CD14-positive monocyte (primary cell): ENCODE measurements around the gene TMEM135. TPM values are rescaled to one million over a fixed set of nuclear protein-coding genes. Genes with fewer than 3 reads are reported as not detected.
"Not testable (repeated sequence)": the region's sequence is repeated elsewhere in the genome, so short reads cannot be mapped to it uniquely, and the experiment has no call there.

ENCODE experiments used
- DNase-seq, 3 donors: peaks; one replicate each; pipeline ENCODE4 v3.0.0-alpha.2; 2011 to 2022
- H2AFZ ChIP-seq: 2 replicates; pipeline ENCODE4 v1.6.0; 2012; ENCODE audit warnings: mild to moderate bottlenecking, low read depth, low read length, inconsistent platforms; ENCODE audit not compliant: insufficient read depth, poor library complexity, severe bottlenecking
- H3K27ac ChIP-seq, 2 donors: 1 replicate in 1 of 2; 2 replicates in 1 of 2; pipeline ENCODE4 v1.5.1; 2012 to 2013; ENCODE audit warnings: low read length in 2 of 2, control low read depth in 1 of 2, inconsistent platforms in 1 of 2, low read depth in 1 of 2, mild to moderate bottlenecking in 1 of 2
- H3K27me3 ChIP-seq, 2 donors: one replicate each; pipeline versions ENCODE4 v1.6.0 to v1.6.1; 2011 to 2013; ENCODE audit warnings: low read length in 2 of 2; ENCODE audit not compliant: control insufficient read depth in 2 of 2, insufficient read depth in 2 of 2
- H3K36me3 ChIP-seq, 2 donors: replicated peaks in 1 of 2; 1 replicate in 1 of 2; 2 replicates in 1 of 2; pipeline versions ENCODE4 v1.5.1 to v1.6.1; 2012 to 2013; ENCODE audit warnings: low read length in 2 of 2, control low read depth in 1 of 2, inconsistent platforms in 1 of 2, mild to moderate bottlenecking in 1 of 2; ENCODE audit not compliant: insufficient read depth in 2 of 2, control insufficient read depth in 1 of 2
- H3K4me1 ChIP-seq, 2 donors: 1 replicate in 1 of 2; 2 replicates in 1 of 2; pipeline versions ENCODE4 v1.5.1 to v1.6.1; 2012 to 2013; ENCODE audit warnings: low read length in 2 of 2, control low read depth in 1 of 2, inconsistent platforms in 1 of 2, mild to moderate bottlenecking in 1 of 2, moderate library complexity in 1 of 2; ENCODE audit not compliant: insufficient read depth in 2 of 2, control insufficient read depth in 1 of 2
- H3K4me2 ChIP-seq: replicated peaks from 2 replicates; pipeline ENCODE3; 2012; ENCODE audit warnings: low read length, moderate library complexity, mild to moderate bottlenecking; ENCODE audit not compliant: poor library complexity, severe bottlenecking; ENCODE audit errors: extremely low read depth
- H3K4me3 ChIP-seq, 3 experiments: fragments of 200-600 bp in 1 of 3; sonication (generic) in 1 of 3; replicated peaks in 1 of 3; 1 replicate in 2 of 3; 2 replicates in 1 of 3; pipeline ENCODE4 v1.5.1; 2011 to 2013; ENCODE audit warnings: low read length in 3 of 3, mild to moderate bottlenecking in 3 of 3, control low read depth in 2 of 3, low read depth in 2 of 3, inconsistent platforms in 1 of 3, moderate library complexity in 1 of 3
- H3K79me2 ChIP-seq: 2 replicates; pipeline ENCODE4 v1.6.0; 2012; ENCODE audit warnings: mild to moderate bottlenecking, control low read depth, inconsistent platforms, low read length, moderate library complexity; ENCODE audit not compliant: insufficient read depth
- H3K9ac ChIP-seq: 2 replicates; pipeline ENCODE4 v1.6.0; 2017; ENCODE audit warnings: low read length, mild to moderate bottlenecking; ENCODE audit not compliant: insufficient read depth, poor library complexity, severe bottlenecking
- H3K9me3 ChIP-seq, 2 donors: replicated peaks in 1 of 2; 1 replicate in 1 of 2; 2 replicates in 1 of 2; pipeline versions ENCODE4 v1.5.1 to v1.6.1; 2012 to 2013; ENCODE audit warnings: low read length in 2 of 2, control low read depth in 1 of 2; ENCODE audit not compliant: control insufficient read depth in 1 of 2, insufficient read depth in 1 of 2
- H4K20me1 ChIP-seq: 2 replicates; pipeline ENCODE4 v1.6.0; 2012; ENCODE audit warnings: mild to moderate bottlenecking, low read length, control low read depth, moderate library complexity; ENCODE audit not compliant: insufficient read depth
- H3K27ac Mint-ChIP-seq, 7 donors: one replicate each; pipeline ENCODE4 v1.8.0; 2020; ENCODE audit warnings: mild to moderate bottlenecking in 7 of 7, mixed read lengths in 7 of 7, moderate library complexity in 6 of 7, inconsistent platforms in 2 of 7
- H3K27me3 Mint-ChIP-seq, 3 donors: one replicate each; pipeline ENCODE4 v1.8.0; 2021 to 2022; ENCODE audit warnings: low read depth in 3 of 3, mild to moderate bottlenecking in 3 of 3, mixed read lengths in 3 of 3, moderate library complexity in 3 of 3, inconsistent platforms in 1 of 3
- H3K36me3 Mint-ChIP-seq, 2 donors: one replicate each; pipeline ENCODE4 v1.8.0; 2020; ENCODE audit warnings: mixed read lengths in 2 of 2, inconsistent platforms in 1 of 2, mild to moderate bottlenecking in 1 of 2
- H3K4me1 Mint-ChIP-seq: one replicate; pipeline ENCODE4 v1.8.0; 2020; ENCODE audit warnings: mild to moderate bottlenecking, mixed read lengths
- H3K4me3 Mint-ChIP-seq, 2 donors: one replicate each; pipeline ENCODE4 v1.8.0; 2020; ENCODE audit warnings: mild to moderate bottlenecking in 2 of 2, mixed read lengths in 2 of 2, moderate library complexity in 1 of 2
- H3K9me3 Mint-ChIP-seq, 7 donors: one replicate each; pipeline ENCODE4 v1.8.0; 2020 to 2022; ENCODE audit warnings: mixed read lengths in 7 of 7, mild to moderate bottlenecking in 6 of 7, moderate library complexity in 6 of 7, inconsistent platforms in 2 of 7
- WGBS: methylation state at CpG from one replicate; pipeline ENCODE4 v1.1.5; 2013; ENCODE audit warnings: missing lambda C conversion rate; ENCODE audit not compliant: insufficient coverage; 5-methylcytosine and 5-hydroxymethylcytosine counted together
- intact Hi-C, 2 donors: fragments of 100-400 bp; cut with micrococcal nuclease; formaldehyde crosslinking; loops; one replicate each; pipeline versions ENCODE4 v1.15.0 to v1.15.1; 2023
- polyA plus RNA-seq, 3 donors: library from polyadenylated mRNA; depleted of rRNA in 1 of 3; unstranded in 2 of 3; stranded (reverse) in 1 of 3; fragments of 300-500 nt in 2 of 3; fragments of >200 nt in 1 of 3; fragmentation: Illumina TruSeq in 2 of 3; gene quantifications; 1 replicate in 2 of 3; 2 replicates in 1 of 3; pipeline ENCODE4 v1.2.3, GENCODE V29; 2012 to 2021
- TF ChIP-seq, protein P1 (sequence below): fragments of 200-600 bp; IDR thresholded peaks from one replicate; pipeline ENCODE4 v1.8.0; 2022; ENCODE audit warnings: antibody characterized with exemption, mild to moderate bottlenecking

The TMEM135 gene
- polyA plus RNA-seq, 3 donors: 2.7 to 8.4 (median 5.9) TPM

DNA sequence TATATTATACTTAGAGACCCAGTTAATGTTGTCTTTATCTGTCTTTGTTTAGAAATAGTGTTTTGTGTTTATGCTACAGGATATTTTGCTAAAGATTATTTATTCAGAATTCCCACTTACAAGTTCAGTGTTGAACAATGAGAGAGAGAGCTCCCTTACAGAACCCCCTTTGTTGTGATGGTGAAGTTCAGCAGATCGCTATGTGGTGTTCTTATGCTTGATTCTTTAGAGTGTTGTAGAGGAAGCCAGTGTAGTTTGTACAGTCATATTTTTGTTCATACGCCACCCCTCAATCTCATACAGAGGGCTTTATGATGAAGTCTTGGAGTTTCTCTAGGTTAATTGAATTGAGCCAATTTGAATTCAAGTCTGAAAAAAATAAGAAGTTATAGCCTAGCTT, 150.2 kb downstream of the TMEM135 start:
- TF ChIP-seq, protein P1, sequence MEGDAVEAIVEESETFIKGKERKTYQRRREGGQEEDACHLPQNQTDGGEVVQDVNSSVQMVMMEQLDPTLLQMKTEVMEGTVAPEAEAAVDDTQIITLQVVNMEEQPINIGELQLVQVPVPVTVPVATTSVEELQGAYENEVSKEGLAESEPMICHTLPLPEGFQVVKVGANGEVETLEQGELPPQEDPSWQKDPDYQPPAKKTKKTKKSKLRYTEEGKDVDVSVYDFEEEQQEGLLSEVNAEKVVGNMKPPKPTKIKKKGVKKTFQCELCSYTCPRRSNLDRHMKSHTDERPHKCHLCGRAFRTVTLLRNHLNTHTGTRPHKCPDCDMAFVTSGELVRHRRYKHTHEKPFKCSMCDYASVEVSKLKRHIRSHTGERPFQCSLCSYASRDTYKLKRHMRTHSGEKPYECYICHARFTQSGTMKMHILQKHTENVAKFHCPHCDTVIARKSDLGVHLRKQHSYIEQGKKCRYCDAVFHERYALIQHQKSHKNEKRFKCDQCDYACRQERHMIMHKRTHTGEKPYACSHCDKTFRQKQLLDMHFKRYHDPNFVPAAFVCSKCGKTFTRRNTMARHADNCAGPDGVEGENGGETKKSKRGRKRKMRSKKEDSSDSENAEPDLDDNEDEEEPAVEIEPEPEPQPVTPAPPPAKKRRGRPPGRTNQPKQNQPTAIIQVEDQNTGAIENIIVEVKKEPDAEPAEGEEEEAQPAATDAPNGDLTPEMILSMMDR: no peak

DNA sequence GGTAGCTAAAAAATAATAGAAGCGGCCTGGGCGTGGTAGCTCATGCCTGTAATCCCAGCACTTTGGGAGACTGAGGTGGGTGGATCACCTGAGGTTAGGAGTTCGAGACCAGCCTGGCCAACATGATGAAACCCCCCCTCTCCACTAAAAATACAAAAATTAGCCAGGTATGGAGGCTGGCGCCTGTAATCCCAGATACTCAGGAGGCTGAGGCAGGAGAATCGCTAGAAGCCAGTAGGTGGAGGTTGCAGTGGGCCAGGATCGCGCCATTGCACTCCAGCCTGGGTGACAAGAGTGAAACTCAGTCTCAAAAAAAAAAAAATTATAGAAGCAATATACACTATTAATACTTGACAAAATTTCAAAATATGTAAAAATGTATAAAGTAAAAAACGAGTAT, 150.7 kb downstream of the TMEM135 start:
- H3K27me3 ChIP-seq, H3K27ac ChIP-seq, H3K4me2 ChIP-seq, H3K27ac Mint-ChIP-seq, H3K27me3 Mint-ChIP-seq, H3K4me1 ChIP-seq, H2AFZ ChIP-seq, H3K9ac ChIP-seq, H4K20me1 ChIP-seq, H3K36me3 ChIP-seq, H3K36me3 Mint-ChIP-seq, H3K9me3 ChIP-seq, H3K4me3 Mint-ChIP-seq, DNase-seq, H3K9me3 Mint-ChIP-seq, intact Hi-C loops, H3K79me2 ChIP-seq, H3K4me3 ChIP-seq, H3K4me1 Mint-ChIP-seq: not testable (repeated sequence)
- WGBS: no CpG with 5 or more reads among the region's 8 CpGs

More for the DNA sequence above, 150.2 kb downstream of the TMEM135 start:
- whole genome bisulfite sequencing: no CpG with 5 or more reads among the region's 2 CpGs
- DNase-seq: no peak
- Histone ChIP-seq H3K9ac (no peak overlapping the region), H2AFZ (no peak overlapping the region), H4K20me1 (no peaks in the 10 kb centered on the region), H3K9me3 (no peaks in the 10 kb centered on the region), H3K36me3 (no peaks in the 10 kb centered on the region), H3K4me1 (no peaks in the 10 kb centered on the region), H3K4me3 (no peak overlapping the region), H3K79me2 (no peaks in the 10 kb centered on the region), H3K4me2 (no peak overlapping the region), H3K27ac (no peak overlapping the region), H3K27me3 (no peaks in the 10 kb centered on the region)
- no peaks in the 10 kb centered on the region for H3K27me3 Mint-ChIP-seq
- no peaks in the 10 kb centered on the region for H3K36me3 Mint-ChIP-seq
- H3K4me3 Mint-ChIP-seq: no peak overlapping the region
- H3K27ac Mint-ChIP-seq: no peak overlapping the region
- intact Hi-C loops: no loop called here
- H3K9me3 Mint-ChIP-seq: peaks cover 0 to 1% (median 0%) of the 10 kb centered on the region in 7 donors
- peaks cover 2% of the 10 kb centered on the region for H3K4me1 Mint-ChIP-seq

DNA sequence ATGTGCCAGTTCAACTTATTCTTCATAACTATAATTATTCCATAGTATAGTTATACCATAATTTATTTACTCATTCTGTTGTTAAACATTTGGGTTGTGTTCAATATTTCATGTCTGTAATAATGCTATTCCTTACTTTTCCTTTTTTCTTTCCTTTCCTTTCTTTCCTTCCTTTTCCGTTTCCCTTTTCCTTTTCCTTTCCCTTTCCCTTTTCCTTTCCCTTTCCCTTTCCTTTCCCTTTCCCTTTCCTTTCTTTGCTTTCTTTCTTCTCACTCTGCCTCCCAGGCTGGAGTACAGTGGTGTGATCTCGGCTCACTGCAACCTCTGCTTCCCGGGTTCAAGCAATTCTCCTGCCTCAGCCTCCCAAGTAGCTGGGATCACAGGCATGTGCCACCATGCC, 151.2 kb downstream of the TMEM135 start:
- H3K4me2 ChIP-seq, H2AFZ ChIP-seq, intact Hi-C loops, H3K36me3 ChIP-seq, H3K27ac Mint-ChIP-seq, DNase-seq, H3K27me3 Mint-ChIP-seq, H3K36me3 Mint-ChIP-seq, H3K4me1 ChIP-seq, H3K4me3 Mint-ChIP-seq, H3K4me1 Mint-ChIP-seq, H3K27ac ChIP-seq, H4K20me1 ChIP-seq, H3K9ac ChIP-seq, H3K79me2 ChIP-seq, H3K4me3 ChIP-seq, H3K27me3 ChIP-seq, H3K9me3 ChIP-seq, H3K9me3 Mint-ChIP-seq: not testable (repeated sequence)
- no CpG with 5 or more reads among the region's 3 CpGs for WGBS
